H1 (cell line): Measurements from ENCODE around the gene ASB6. TPM values are rescaled to one million over a fixed set of nuclear protein-coding genes. Genes with fewer than 3 reads are reported as not detected.

ENCODE experiments used
- CTCF ChIA-PET: fragments of 300-600 bp; sonication (Branson Sonifier 250); formaldehyde crosslinking; loops from one replicate; lab custom pipeline; 2021; ENCODE audit not compliant: partially characterized antibody; lab: Charles Lee
- POLR2A ChIA-PET: fragments of 300-600 bp; sonication (Branson Sonifier 250); formaldehyde crosslinking; loops from one replicate; lab custom pipeline; 2021; ENCODE audit warnings: inconsistent platforms; ENCODE audit not compliant: partially characterized antibody; lab: Charles Lee
- DNase-seq, 2 experiments: peaks; one replicate each; pipeline versions ENCODE4 v3.0.0 to v3.0.0-alpha.2; 2010 to 2022; ENCODE audit warnings: low spot score in 2 of 2, low read depth in 1 of 2, mixed read lengths in 1 of 2
- FAIRE-seq: peaks from 2 replicates; lab custom pipeline; 2011; peaks lifted over from hg19 to GRCh38; lab: Jason Lieb, UNC
- H2AFZ ChIP-seq: 2 replicates; pipeline ENCODE4 v1.8.1; 2012; ENCODE audit warnings: low read length, inconsistent platforms
- H2AK5ac ChIP-seq: 2 replicates; pipeline ENCODE4 v1.6.1; 2013; ENCODE audit warnings: low read depth, low read length
- H2BK120ac ChIP-seq: replicated peaks from 2 replicates; pipeline ENCODE3; 2013; ENCODE audit warnings: low read depth, low read length, inconsistent platforms
- H2BK12ac ChIP-seq: 2 replicates; pipeline ENCODE4 v1.6.1; 2013; ENCODE audit warnings: low read depth, low read length
- H2BK15ac ChIP-seq: 2 replicates; pipeline ENCODE4 v1.6.1; 2013; ENCODE audit warnings: low read length
- H2BK20ac ChIP-seq: 2 replicates; pipeline ENCODE4 v1.6.1; 2013; ENCODE audit warnings: low read length
- H2BK5ac ChIP-seq: 2 replicates; pipeline ENCODE4 v1.6.1; 2013; ENCODE audit warnings: low read depth, low read length
- H3K14ac ChIP-seq: 2 replicates; pipeline ENCODE4 v1.6.1; 2013; ENCODE audit warnings: inconsistent platforms; ENCODE audit not compliant: insufficient read length
- H3K18ac ChIP-seq: 2 replicates; pipeline ENCODE4 v1.6.1; 2013; ENCODE audit warnings: low read length; ENCODE audit errors: extremely low read depth
- H3K23ac ChIP-seq: 2 replicates; pipeline ENCODE4 v1.6.1; 2013; ENCODE audit warnings: inconsistent platforms; ENCODE audit not compliant: insufficient read length
- H3K23me2 ChIP-seq: 2 replicates; pipeline ENCODE4 v1.6.1; 2013; ENCODE audit warnings: low read depth, low read length
- H3K27ac ChIP-seq: 2 replicates; pipeline ENCODE4 v1.6.1; 2011; ENCODE audit warnings: low read depth, low read length, inconsistent platforms
- H3K27me3 ChIP-seq, 4 experiments: replicated peaks in 1 of 4; 1 replicate in 1 of 4; 2 replicates in 3 of 4; pipeline versions ENCODE4 v1.6.1 to v1.8.1; 2011 to 2013; ENCODE audit warnings: low read length in 3 of 4, mild to moderate bottlenecking in 3 of 4, inconsistent platforms in 2 of 4, mixed read lengths in 2 of 4, moderate library complexity in 1 of 4; ENCODE audit not compliant: control insufficient read depth in 3 of 4, insufficient read depth in 3 of 4; ENCODE audit errors: extremely low read depth in 1 of 4
- H3K36me3 ChIP-seq, 4 experiments: 2 replicates each; pipeline versions ENCODE4 v1.6.1 to v1.8.1; 2011 to 2013; ENCODE audit warnings: mild to moderate bottlenecking in 4 of 4, low read length in 3 of 4, moderate library complexity in 2 of 4, control low read depth in 1 of 4, inconsistent platforms in 1 of 4; ENCODE audit not compliant: insufficient read depth in 4 of 4, control insufficient read depth in 2 of 4
- H3K4ac ChIP-seq: replicated peaks from 2 replicates; pipeline ENCODE3; 2013; ENCODE audit warnings: low read length, low read depth, mixed read lengths, inconsistent platforms; ENCODE audit not compliant: insufficient read length
- H3K4me1 ChIP-seq, 4 experiments: replicated peaks in 1 of 4; 1 replicate in 1 of 4; 2 replicates in 3 of 4; pipeline versions ENCODE4 v1.6.1 to v1.8.1; 2011 to 2013; ENCODE audit warnings: low read length in 3 of 4, inconsistent platforms in 2 of 4, mixed read lengths in 1 of 4; ENCODE audit not compliant: insufficient read depth in 4 of 4, control insufficient read depth in 3 of 4
- H3K4me2 ChIP-seq, 2 experiments: 2 replicates each; pipeline versions ENCODE4 v1.6.1 to v1.8.1; 2011 to 2013; ENCODE audit warnings: low read depth in 2 of 2, low read length in 2 of 2, control low read depth in 1 of 2, inconsistent platforms in 1 of 2, mild to moderate bottlenecking in 1 of 2; ENCODE audit not compliant: insufficient read depth in 1 of 2
- H3K4me3 ChIP-seq, 4 experiments: fragments of 200-600, 300-600 bp in 1 of 4; sonication (generic), shearing (Covaris generic), sonication (Bioruptor Twin) in 1 of 4; 2 replicates each; pipeline versions ENCODE4 v1.5.1 to v1.8.1; 2011 to 2016; ENCODE audit warnings: low read length in 4 of 4, low read depth in 3 of 4, control low read depth in 2 of 4, inconsistent platforms in 2 of 4, mild to moderate bottlenecking in 2 of 4, mixed read lengths in 1 of 4, moderate library complexity in 1 of 4; ENCODE audit not compliant: insufficient read depth in 2 of 4; ENCODE audit errors: extremely low read depth in 1 of 4
- H3K56ac ChIP-seq: replicated peaks from 2 replicates; pipeline ENCODE3; 2013; ENCODE audit warnings: low read depth, mild to moderate bottlenecking, mixed read lengths, low read length, inconsistent platforms; ENCODE audit not compliant: insufficient read length
- H3K79me1 ChIP-seq: 2 replicates; pipeline ENCODE4 v1.6.1; 2013; ENCODE audit warnings: low read depth, low read length, control low read depth
- H3K79me2 ChIP-seq, 2 experiments: 2 replicates each; pipeline versions ENCODE4 v1.6.1 to v1.8.1; 2012 to 2013; ENCODE audit warnings: low read length in 2 of 2, mild to moderate bottlenecking in 2 of 2, inconsistent platforms in 1 of 2; ENCODE audit not compliant: insufficient read depth in 2 of 2, control insufficient read depth in 1 of 2
- H3K9ac ChIP-seq, 4 experiments: replicated peaks in 1 of 4; 1 replicate in 1 of 4; 2 replicates in 3 of 4; pipeline versions ENCODE4 v1.6.1 to v1.8.1; 2011 to 2013; ENCODE audit warnings: low read depth in 3 of 4, low read length in 3 of 4, control low read depth in 2 of 4, mild to moderate bottlenecking in 2 of 4, moderate library complexity in 2 of 4, inconsistent platforms in 1 of 4; ENCODE audit errors: extremely low read depth in 1 of 4
- H3K9me3 ChIP-seq, 2 experiments: 2 replicates each; pipeline versions ENCODE4 v1.6.1 to v1.8.1; 2012 to 2013; ENCODE audit warnings: mild to moderate bottlenecking in 2 of 2, moderate library complexity in 2 of 2, control low read depth in 1 of 2, inconsistent platforms in 1 of 2, low read depth in 1 of 2, low read length in 1 of 2, mixed read lengths in 1 of 2; ENCODE audit not compliant: insufficient read depth in 2 of 2
- H4K20me1 ChIP-seq, 2 experiments: replicated peaks in 1 of 2; 2 replicates each; pipeline versions ENCODE3 to v1.8.1; 2011 to 2013; ENCODE audit warnings: inconsistent platforms in 2 of 2, low read length in 2 of 2, mild to moderate bottlenecking in 1 of 2; ENCODE audit not compliant: insufficient read depth in 2 of 2, control insufficient read depth in 1 of 2
- H4K5ac ChIP-seq: 2 replicates; pipeline ENCODE4 v1.6.1; 2013; ENCODE audit warnings: low read length, low read depth, mixed read lengths, inconsistent platforms; ENCODE audit not compliant: insufficient read length
- H4K8ac ChIP-seq: 2 replicates; pipeline ENCODE4 v1.8.0; 2013; ENCODE audit warnings: mild to moderate bottlenecking, moderate library complexity, low read length, inconsistent platforms; ENCODE audit not compliant: insufficient read depth; ENCODE audit errors: extremely low read depth
- H4K91ac ChIP-seq: replicated peaks from 2 replicates; pipeline ENCODE3; 2013; ENCODE audit warnings: low read length, mixed read lengths, inconsistent platforms; ENCODE audit not compliant: insufficient read length
- ATF2 ChIP-seq: IDR thresholded peaks from 2 replicates; pipeline ENCODE4 v1.6.1; 2012; ENCODE audit warnings: low read length, inconsistent platforms
- EZH2 ChIP-seq: fragments of 200-600 bp; sonication (generic); IDR thresholded peaks from 2 replicates; pipeline ENCODE4 v1.7.1; 2012; ENCODE audit warnings: low read depth, mild to moderate bottlenecking, moderate library complexity, low read length, inconsistent platforms; ENCODE audit not compliant: severe bottlenecking
- KDM1A ChIP-seq: fragments of 200-600, 300-600 bp; sonication (generic); IDR thresholded peaks from 2 replicates; pipeline ENCODE4 v1.7.1; 2016; ENCODE audit warnings: mild to moderate bottlenecking, low read length, borderline replicate concordance
- POLR2A ChIP-seq, 2 experiments: IDR thresholded peaks; 1 replicate in 1 of 2; 2 replicates in 1 of 2; pipeline ENCODE4 v1.6.1; 2011; ENCODE audit warnings: low read depth in 2 of 2, low read length in 2 of 2, mild to moderate bottlenecking in 2 of 2; ENCODE audit errors: control extremely low read depth in 1 of 2
- RFX5 ChIP-seq: IDR thresholded peaks from 2 replicates; pipeline ENCODE4 v1.6.1; 2011; ENCODE audit warnings: low read depth, low read length, improper control_type of control experiment, borderline replicate concordance
- TCF12 ChIP-seq: IDR thresholded peaks from 2 replicates; pipeline ENCODE4 v1.6.1; 2011; ENCODE audit warnings: low read depth, mild to moderate bottlenecking, low read length
- ZNF274 ChIP-seq: IDR thresholded peaks from 2 replicates; pipeline ENCODE4 v1.7.0; 2012; ENCODE audit warnings: low read length, borderline replicate concordance; ENCODE audit errors: extremely low read depth
- WGBS, 2 experiments: shearing (Covaris generic) in 1 of 2; methylation state at CpG; one replicate each; pipeline versions ENCODE4 v1.1.6 to v1.1.7; 2013 to 2015; ENCODE audit warnings: low lambda C conversion rate in 2 of 2, mixed read lengths in 2 of 2, inconsistent platforms in 1 of 2, low coverage in 1 of 2, missing lambda C conversion rate in 1 of 2; ENCODE audit not compliant: insufficient replicate concordance in 2 of 2, insufficient coverage in 1 of 2, insufficient read length in 1 of 2; ENCODE audit errors: extremely low coverage in 1 of 2, missing lambda C conversion rate in 1 of 2; 5-methylcytosine and 5-hydroxymethylcytosine counted together
- polyA plus RNA-seq, 7 experiments: library from polyadenylated mRNA; depleted of rRNA in 3 of 7; stranded (reverse) in 5 of 7; unstranded in 2 of 7; fragments of >200 nt in 5 of 7; fragments of 200-250 nt in 2 of 7; gene quantifications; 1 replicate in 5 of 7; 2 replicates in 1 of 7; 4 replicates in 1 of 7; pipeline versions ENCODE4 v1.2.1 to v1.2.3, GENCODE V29; 2011 to 2013; ENCODE audit warnings: missing spikeins in 2 of 7, mixed read lengths in 2 of 7
- total RNA-seq: library from RNA; stranded (reverse); fragmentation: NEBNext Ultra II Directional; extraction: Animal tissue kit (Norgen Biotek cat#: 25700); gene quantifications from 2 replicates; pipeline ENCODE4 v1.2.1, GENCODE V29; 2021

The ASB6 gene
- total and polyA plus RNA-seq, 2 of the 8 experiments (the other 6 are each of a cell fraction or from before 2014, with no cell fraction given): 14.0 to 17.3 TPM

GRCh38 chr9:129601082-129601674 is 40.8 kb downstream of the ASB6 start:
- 83% methylated on average over 8 of the region's 9 CpGs; no CpG with 5 or more reads in 1 of the 2 experiments for WGBS, 2 experiments
- POLR2A ChIA-PET: interaction anchor here (0.7 to 1.7 kb wide), 5 partner anchors 21 to 423 kb away, joined by 3 to 6 read pairs (median 3); partner anchors contain the start of gene IER5L

More at GRCh38 chr9:129601082-129601674, 40.8 kb downstream of the ASB6 start:
- no peaks in the 10 kb centered on the region for H3K36me3 ChIP-seq
- DNase-seq (no peak), FAIRE-seq (no peak)
- no peaks in the 10 kb centered on the region for H3K79me1 ChIP-seq
- H2BK15ac ChIP-seq: peak overlapping the region; percentile 46; the same call in 1 of the 2 replicates
- H3K4me1 ChIP-seq: peaks cover 0 to 21% (median 15%) of the 10 kb centered on the region in 4 experiments; a peak in 6 of 7 replicates
- no peak overlapping the region for H3K18ac ChIP-seq
- no peaks in the 10 kb centered on the region for H3K9me3 ChIP-seq
- H3K27ac ChIP-seq: no peak overlapping the region
- H3K79me2 ChIP-seq: no peaks in the 10 kb centered on the region
- peaks cover 10% of the 10 kb centered on the region; the same call in 1 of the 2 replicates for H3K23me2 ChIP-seq
- TF ChIP-seq KDM1A: peak; percentile 82; the same call in 1 of the 2 replicates
- TF ChIP-seq ATF2: no peak
- TF ChIP-seq RFX5: no peak
- no peak for TF ChIP-seq EZH2
- no peak for TF ChIP-seq TCF12
- TF ChIP-seq ZNF274: no peak
- no peak for TF ChIP-seq POLR2A (IDR thresholded peaks at IDR 0.05; ENCODE audit: control extremely low read depth in 1 of 2, low read depth in 2 of 2, low read length in 2 of 2)
- no peak overlapping the region for H2BK5ac ChIP-seq
- CTCF ChIA-PET: interaction anchor here (1.6 to 1.9 kb wide), 2 partner anchors 10 to 462 kb away, joined by 4 to 5 read pairs; no protein-coding TSS in a partner anchor
- H4K8ac ChIP-seq: no peak overlapping the region
- no peak overlapping the region for H2BK120ac ChIP-seq
- H2BK20ac ChIP-seq: no peak overlapping the region
- no peak overlapping the region for H3K56ac ChIP-seq
- H4K91ac ChIP-seq: no peak overlapping the region
- no peak overlapping the region for H3K23ac ChIP-seq
- no peak overlapping the region for H3K4me2 ChIP-seq
- no peak overlapping the region for H3K4me3 ChIP-seq
- H2BK12ac ChIP-seq: peak overlapping the region; percentile 7; the same call in 1 of the 2 replicates
- no peak overlapping the region for H2AFZ ChIP-seq
- peaks cover 0 to 16% (median 11%) of the 10 kb centered on the region in 4 experiments; a peak in 5 of 7 replicates for H3K27me3 ChIP-seq
- H2AK5ac ChIP-seq: no peak overlapping the region
- no peak overlapping the region for H3K9ac ChIP-seq
- H3K4ac ChIP-seq: no peak overlapping the region
- H4K20me1 ChIP-seq: no peaks in the 10 kb centered on the region
- H3K14ac ChIP-seq: no peak overlapping the region
- H4K5ac ChIP-seq: no peak overlapping the region
